ENCODE measurements around the gene LHX4. TPM values are rescaled to one million over a fixed set of nuclear protein-coding genes. Genes with fewer than 3 reads are reported as not detected.

Gene LHX4
- total and polyA plus RNA-seq, 2 of the 13 experiments (the other 11 are each of a cell fraction or from before 2014, with no cell fraction given), result 0.03 to 0.07 TPM

DNA sequence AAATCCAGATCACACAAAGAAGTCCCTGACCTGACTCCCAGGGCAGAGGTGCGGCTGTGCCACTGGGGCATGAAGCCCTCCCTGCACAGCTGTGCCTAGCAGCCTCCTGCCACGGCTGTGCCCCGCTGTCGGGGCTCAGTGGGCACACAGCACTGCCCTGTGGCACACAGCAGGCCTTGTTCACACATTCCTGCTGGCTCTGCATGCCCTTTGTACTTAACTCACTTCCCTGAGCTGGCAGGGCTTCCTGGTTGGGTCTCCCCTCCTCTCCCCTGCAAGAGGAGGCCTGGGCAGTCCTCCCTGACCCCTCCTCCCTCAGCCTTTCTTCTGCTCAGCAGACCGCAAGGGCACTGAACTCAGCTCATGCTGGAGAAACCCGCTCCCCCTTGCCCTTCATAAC lies 14.8 kb downstream of the LHX4 start (continued):
- TF ChIP-seq, protein P1, sequence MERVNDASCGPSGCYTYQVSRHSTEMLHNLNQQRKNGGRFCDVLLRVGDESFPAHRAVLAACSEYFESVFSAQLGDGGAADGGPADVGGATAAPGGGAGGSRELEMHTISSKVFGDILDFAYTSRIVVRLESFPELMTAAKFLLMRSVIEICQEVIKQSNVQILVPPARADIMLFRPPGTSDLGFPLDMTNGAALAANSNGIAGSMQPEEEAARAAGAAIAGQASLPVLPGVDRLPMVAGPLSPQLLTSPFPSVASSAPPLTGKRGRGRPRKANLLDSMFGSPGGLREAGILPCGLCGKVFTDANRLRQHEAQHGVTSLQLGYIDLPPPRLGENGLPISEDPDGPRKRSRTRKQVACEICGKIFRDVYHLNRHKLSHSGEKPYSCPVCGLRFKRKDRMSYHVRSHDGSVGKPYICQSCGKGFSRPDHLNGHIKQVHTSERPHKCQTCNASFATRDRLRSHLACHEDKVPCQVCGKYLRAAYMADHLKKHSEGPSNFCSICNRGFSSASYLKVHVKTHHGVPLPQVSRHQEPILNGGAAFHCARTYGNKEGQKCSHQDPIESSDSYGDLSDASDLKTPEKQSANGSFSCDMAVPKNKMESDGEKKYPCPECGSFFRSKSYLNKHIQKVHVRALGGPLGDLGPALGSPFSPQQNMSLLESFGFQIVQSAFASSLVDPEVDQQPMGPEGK (CRISPR knock-in tag; IDR thresholded peaks at IDR 0.05), result no peak
- TF ChIP-seq HIC2 (CRISPR knock-in tag; IDR thresholded peaks at IDR 0.05; ENCODE audit: low read depth) (peak; percentile 98), ZNF780A (CRISPR knock-in tag; IDR thresholded peaks at IDR 0.05) (no peak), HNRNPL (IDR thresholded peaks at IDR 0.05; ENCODE audit: low read depth, low read length) (peak; percentile 100), GZF1 (CRISPR knock-in tag; IDR thresholded peaks at IDR 0.05) (no peak), KDM4B (CRISPR knock-in tag; IDR thresholded peaks at IDR 0.05) (no peak), ZKSCAN5 (CRISPR knock-in tag; IDR thresholded peaks at IDR 0.05) (peak; percentile 65; the same call in 1 of the 2 replicates), PAX8 (CRISPR knock-in tag; IDR thresholded peaks at IDR 0.05; ENCODE audit: borderline replicate concordance) (no peak), ZNF260 (CRISPR knock-in tag; IDR thresholded peaks at IDR 0.05; ENCODE audit: borderline replicate concordance, low read depth) (no peak), ZBTB21 (CRISPR knock-in tag; IDR thresholded peaks at IDR 0.05) (no peak), ELF1 (CRISPR knock-in tag; IDR thresholded peaks at IDR 0.05) (peak; percentile 41; the same call in 1 of the 2 replicates), NR1H2 (CRISPR knock-in tag; IDR thresholded peaks at IDR 0.05; ENCODE audit: borderline replicate concordance, low read depth) (no peak), RARA (CRISPR knock-in tag; IDR thresholded peaks at IDR 0.05) (no peak), ZNF609 (CRISPR knock-in tag; IDR thresholded peaks at IDR 0.05; ENCODE audit: borderline replicate concordance) (no peak), NONO (IDR thresholded peaks at IDR 0.05) (no peak), NONO (CRISPR knock-in tag; conservative IDR thresholded peaks at IDR 0.05) (no peak), CAMTA2 (CRISPR knock-in tag; IDR thresholded peaks at IDR 0.05; ENCODE audit: borderline replicate concordance) (no peak), ZNF629 (CRISPR knock-in tag; conservative IDR thresholded peaks at IDR 0.05) (no peak)
- TF ChIP-seq, protein P2, sequence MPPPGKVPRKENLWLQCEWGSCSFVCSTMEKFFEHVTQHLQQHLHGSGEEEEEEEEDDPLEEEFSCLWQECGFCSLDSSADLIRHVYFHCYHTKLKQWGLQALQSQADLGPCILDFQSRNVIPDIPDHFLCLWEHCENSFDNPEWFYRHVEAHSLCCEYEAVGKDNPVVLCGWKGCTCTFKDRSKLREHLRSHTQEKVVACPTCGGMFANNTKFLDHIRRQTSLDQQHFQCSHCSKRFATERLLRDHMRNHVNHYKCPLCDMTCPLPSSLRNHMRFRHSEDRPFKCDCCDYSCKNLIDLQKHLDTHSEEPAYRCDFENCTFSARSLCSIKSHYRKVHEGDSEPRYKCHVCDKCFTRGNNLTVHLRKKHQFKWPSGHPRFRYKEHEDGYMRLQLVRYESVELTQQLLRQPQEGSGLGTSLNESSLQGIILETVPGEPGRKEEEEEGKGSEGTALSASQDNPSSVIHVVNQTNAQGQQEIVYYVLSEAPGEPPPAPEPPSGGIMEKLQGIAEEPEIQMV (CRISPR knock-in tag; IDR thresholded peaks at IDR 0.05; ENCODE audit: low read depth), result no peak
- TF ChIP-seq, protein P3, sequence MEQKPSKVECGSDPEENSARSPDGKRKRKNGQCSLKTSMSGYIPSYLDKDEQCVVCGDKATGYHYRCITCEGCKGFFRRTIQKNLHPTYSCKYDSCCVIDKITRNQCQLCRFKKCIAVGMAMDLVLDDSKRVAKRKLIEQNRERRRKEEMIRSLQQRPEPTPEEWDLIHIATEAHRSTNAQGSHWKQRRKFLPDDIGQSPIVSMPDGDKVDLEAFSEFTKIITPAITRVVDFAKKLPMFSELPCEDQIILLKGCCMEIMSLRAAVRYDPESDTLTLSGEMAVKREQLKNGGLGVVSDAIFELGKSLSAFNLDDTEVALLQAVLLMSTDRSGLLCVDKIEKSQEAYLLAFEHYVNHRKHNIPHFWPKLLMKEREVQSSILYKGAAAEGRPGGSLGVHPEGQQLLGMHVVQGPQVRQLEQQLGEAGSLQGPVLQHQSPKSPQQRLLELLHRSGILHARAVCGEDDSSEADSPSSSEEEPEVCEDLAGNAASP (CRISPR knock-in tag; IDR thresholded peaks at IDR 0.05; ENCODE audit: borderline replicate concordance), result no peak
